ENCODE data around the gene LSR. TPM values are rescaled to one million over a fixed set of nuclear protein-coding genes. Genes with fewer than 3 reads are reported as not detected.
"Not testable (repeated sequence)": the region's sequence is repeated elsewhere in the genome, so short reads cannot be mapped to it uniquely, and the experiment has no call there.

The LSR gene
- total RNA-seq, 1 donor: 14.3 TPM

DNA sequence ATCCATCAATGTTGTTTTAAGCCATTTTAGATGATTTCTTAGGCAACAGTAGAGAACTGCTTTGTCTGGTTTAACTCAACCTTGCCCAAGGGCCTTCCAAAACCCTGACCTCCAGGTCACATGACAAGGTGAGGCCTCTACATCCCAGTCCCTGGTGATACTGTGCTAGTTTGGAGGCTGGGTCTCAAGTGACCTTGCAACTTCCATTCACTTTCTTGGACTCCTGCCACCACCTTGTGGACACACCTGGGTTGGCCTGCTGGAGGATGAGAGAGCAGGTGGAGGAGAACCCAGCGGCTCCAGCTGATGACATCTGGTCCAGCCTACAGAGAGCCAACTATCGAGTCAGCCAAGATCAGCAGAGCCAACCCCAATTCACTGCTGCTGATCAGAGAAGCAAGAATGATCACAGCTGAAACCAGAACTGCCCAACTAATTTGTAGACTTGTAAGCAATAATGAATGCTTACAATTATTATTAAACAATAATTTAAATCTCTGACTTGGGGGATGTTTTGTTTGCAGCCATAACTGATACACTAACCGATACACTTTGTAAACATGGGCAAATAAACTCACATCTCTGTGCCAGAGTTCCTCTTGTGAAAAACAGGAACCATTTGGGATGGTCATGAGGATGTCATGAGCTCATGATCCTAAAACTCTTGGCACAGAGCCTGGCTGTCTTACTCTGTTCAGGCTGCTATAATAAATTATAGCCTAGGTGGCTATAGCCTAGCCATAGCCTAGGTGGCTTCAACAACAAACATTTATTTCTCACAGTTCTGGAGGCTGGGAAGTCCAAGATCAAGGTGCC is 31.8 kb upstream of the LSR start:
- DNase-seq (ENCODE audit: low read depth in 2 of 3, low spot score in 2 of 3): peak in 1 of 3 donors; percentile 65

GRCh38 chr19:35217649-35217990 is 31.2 kb upstream of the LSR start:
- DNase-seq (ENCODE audit: low read depth in 2 of 3, low spot score in 2 of 3): no peak

GRCh38 chr19:35219008-35219407 is 29.8 kb upstream of the LSR start:
- DNase-seq (ENCODE audit: low read depth in 2 of 3, low spot score in 2 of 3): no peak

- DNase-seq (ENCODE audit: low read depth in 2 of 3, low spot score in 2 of 3): peak in 2 of 3 donors; percentile 58 to 78
Observed at GRCh38 chr19:35220315-35220921, 28.4 kb upstream of the LSR start.

DNA sequence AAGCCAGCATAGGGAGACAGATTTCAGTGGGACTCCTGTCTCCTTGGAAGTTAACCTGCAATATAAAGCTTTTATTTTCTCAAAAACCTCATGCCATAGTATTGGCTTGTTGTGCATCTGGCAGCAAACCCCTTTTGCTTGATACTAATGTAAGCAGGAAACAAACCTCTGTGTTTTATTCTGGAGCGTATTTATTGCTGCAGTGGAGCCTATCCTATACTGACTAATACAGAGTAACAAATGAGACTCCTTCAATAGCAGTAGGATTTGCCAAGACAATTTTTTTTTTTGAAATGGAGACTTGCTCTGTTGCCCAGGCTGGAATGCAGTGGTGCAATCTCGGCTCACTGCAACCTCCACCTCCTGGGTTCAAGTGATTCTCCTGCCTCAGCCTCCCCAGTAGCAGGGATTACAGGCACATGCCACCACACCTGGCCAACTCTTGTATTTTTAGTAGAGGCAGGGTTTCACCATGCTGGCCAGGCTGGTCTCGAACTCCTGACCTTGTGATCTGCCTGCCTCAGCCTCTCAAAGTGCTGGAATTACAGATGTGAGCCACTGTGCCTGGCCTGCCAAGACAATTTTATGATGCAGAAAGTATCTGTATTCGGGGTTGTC is 27.7 kb upstream of the LSR start:
- not testable (repeated sequence) for DNase-seq (ENCODE audit: low read depth in 2 of 3, low spot score in 2 of 3)

- DNase-seq (ENCODE audit: low read depth in 2 of 3, low spot score in 2 of 3): no peak
Observed at GRCh38 chr19:35222373-35223015, 26.3 kb upstream of the LSR start.

DNA sequence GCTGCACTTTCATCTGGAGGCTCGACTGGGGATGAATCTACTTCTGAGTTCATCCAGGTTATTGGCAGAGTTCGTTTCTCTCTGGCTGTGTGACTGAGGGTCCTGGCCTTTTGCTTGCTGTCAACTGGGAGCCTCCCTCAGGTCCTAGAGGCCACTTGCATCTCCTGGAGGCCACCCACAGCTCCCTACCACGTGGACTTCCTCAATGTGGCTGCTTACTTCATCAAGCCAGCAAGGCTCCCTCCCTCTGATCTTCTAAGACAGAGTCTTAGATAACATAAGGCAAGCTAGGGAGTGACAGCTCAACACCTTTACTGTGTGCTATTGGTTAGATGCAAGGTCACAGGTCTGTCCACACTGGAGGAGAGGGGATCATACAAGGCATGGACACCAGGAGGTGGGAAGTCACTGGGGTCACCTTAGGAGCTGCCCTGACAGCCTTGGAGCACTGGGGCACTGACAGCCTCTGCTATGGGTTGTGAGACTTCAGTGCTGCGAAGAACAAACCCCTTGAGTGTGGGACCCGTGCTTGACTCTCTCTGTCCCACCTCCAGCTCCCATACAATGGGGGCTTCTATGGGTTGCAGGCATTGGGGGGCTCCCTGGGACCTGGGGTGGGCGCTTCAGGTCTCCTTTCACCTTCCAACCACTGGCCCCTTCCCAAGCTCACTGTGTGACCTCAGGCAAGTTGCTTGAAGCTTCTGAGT is 25.6 kb upstream of the LSR start:
- no peak for DNase-seq (ENCODE audit: low read depth in 2 of 3, low spot score in 2 of 3)

GRCh38 chr19:35223862-35224505 is 24.8 kb upstream of the LSR start:
- no peak for DNase-seq (ENCODE audit: low read depth in 2 of 3, low spot score in 2 of 3)

DNA sequence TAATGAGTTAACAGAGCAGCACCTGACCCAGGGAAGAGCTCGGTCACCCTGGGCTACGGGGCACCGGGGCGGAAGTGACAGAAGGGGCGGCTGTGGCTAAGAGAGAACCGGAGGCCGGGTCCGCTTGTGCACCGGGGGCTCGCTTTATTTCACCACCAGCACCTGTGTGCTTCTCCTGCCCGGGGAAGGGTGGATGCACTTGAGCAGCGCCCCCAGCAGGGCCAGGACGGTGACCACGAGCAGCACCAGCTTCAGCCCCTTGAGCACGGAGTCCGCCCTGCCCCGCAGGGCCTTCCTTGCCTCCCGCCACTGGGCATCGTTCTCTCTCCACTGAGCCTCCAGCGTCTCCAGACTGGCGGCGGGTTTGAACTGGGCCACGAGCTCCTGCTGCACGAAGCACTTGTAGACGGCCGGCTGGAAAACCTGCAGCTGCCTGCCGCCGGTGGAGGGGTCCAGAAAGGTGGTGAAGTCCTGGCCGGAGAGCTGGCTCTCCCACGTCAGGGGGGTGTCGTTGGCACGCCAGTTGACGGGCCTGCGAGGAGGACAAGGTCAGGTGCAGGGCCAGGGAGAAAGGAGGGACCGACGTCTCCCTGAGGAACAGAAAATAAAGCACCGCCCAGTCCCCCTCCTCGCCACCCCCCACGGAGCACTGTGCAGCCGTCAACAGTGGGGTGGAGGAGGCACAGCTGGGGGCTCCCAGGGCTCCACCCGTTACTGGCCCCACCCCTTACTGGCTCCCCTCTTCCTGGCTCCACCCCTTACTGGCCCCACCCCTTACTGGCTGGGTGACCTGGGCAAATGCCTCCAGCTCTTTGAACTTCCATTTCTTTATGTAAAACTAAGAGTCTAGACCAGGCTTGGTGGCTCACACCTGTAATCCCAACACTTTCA is 23.9 kb upstream of the LSR start:
- no peak for DNase-seq (ENCODE audit: low read depth in 2 of 3, low spot score in 2 of 3)

DNA sequence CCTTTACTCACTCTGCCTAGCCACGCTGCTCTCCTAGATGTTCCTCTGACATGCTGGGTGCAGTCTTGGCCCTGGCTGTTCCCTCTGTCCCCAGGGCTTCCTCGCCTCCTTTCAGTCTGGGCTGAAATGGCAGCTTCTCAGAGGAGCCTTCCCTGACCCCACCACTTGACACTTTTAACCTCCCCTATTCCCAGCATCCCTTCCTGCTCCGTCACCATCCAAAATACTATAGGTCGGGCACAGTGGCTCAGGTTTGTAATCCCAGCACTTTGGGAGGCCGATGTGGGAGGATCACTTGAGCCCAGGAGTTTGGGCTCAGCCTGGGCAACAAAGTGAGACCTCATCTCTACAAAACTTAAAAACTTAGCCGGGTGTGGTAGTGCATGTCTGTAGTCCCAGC is 22.9 kb upstream of the LSR start:
- no peak for DNase-seq (ENCODE audit: low read depth in 2 of 3, low spot score in 2 of 3)

DNA sequence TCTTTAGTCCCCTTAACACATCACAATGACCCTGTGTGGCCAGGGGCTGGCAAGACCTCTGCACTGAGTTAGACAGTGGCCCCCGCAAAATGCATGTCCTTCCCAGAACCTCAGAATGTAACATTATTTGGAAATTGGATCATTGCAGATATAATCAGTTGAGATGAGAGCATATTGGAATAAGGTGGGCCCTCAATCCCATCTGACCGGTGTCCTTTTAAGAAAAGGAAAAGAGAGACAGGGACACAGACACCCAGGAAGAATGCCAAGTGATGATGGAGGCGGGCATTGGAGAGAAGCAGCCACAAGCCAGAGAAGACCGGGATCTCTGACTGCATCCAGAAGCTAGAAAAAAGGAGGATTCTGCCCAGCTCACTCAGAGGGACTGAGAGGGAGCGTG is 22.1 kb upstream of the LSR start:
- DNase-seq (ENCODE audit: low read depth in 2 of 3, low spot score in 2 of 3): no peak

DNA sequence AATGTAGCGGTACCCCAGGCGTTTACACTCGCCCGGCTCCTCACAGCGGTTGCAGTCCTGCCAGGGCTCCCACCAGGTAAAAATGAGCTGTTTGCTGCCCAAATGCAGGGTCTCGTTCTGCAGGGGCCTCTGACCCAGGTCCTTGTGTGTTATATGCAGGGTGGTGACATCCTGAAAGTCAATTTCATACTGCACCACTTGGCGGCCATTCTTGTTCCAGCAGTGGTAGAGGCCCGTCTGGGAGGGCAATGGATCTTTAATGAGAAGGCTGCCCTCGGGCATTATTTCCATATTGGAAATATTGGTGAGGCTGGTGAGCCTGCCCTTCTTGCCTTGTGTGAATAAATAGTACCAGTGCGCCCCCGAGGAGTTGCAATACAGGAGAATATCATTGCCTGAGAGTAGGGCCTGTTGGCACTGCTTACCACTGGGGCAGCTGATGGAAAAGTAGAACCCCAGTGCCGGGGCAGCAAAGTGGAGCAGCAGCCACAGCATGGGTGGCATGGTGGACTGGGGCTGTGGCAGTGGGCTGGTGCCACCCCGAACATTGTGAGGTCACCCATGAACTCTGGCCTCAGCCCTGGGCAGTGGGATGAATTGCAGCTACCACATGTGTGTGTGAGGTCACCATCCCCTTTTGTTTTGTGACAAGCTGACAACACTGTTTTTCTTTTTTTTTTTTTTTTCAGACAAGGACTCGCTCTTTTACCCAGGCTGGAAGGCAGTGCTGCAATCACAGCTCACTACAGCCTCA is 20.4 kb upstream of the LSR start, which contains the start of gene FAM187B:
Gene FAM187B, minus strand, starts transcription at position 563 of the 754 bp plus-strand sequence. Its CDS starts 59 bp downstream, at position 504.
- DNase-seq (ENCODE audit: low read depth in 2 of 3, low spot score in 2 of 3): no peak

DNA sequence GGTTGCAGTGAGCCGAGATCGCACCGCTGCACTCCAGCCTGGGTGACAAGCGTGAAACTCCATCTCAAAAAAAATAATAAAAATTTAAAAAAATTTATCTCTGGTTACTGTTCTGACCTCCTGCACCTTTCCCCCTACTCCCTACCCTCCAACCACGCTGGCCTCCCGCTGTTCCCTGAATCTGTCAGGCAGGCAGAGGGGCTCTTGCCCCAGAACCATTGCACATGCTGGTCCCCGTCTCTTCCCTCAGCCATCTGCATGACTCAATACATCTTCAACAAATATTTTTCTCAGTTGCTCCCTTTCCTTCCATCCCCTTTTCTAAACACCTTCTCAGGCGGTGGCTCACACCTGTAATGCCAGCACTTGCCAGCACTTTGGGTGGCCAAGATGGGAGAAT is 19.2 kb upstream of the LSR start:
- no peak for DNase-seq (ENCODE audit: low read depth in 2 of 3, low spot score in 2 of 3)

DNA sequence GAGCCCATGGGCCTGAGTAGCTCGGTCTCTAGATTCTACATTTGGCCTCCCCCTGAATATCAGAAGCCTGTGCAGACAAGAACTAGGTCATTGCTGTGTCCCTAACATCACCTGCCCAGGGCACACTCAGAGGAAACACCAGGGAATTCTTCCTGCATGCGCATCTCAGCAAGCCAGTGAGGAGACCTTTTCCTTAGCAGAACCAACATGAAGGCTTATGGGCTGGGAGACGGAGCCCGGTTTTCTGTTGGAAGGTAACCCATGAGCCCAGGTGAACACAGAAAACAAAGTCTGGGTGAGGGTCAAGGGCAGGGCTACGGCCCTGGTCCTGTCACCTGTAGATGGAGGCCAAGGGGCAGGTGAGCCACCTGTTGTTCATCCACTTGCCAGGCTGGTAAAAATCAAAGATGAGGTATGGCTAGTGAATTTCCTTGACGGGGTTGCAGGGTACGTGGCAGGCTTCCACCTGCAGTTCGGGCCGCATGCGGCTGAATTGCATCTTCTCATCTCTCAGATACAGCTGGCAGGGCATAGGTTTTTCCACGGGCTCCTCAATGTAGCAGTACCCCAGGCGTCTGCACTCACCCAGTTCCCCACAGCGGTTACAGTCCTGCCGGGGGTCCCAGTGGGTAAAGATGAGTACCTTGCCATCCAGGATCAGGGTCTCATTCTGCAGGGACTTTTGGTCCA is 16.7 kb upstream of the LSR start:
- DNase-seq (ENCODE audit: low read depth in 2 of 3, low spot score in 2 of 3): no peak

- no peak for DNase-seq (ENCODE audit: low read depth in 2 of 3, low spot score in 2 of 3)
Observed at GRCh38 chr19:35232912-35233311, 15.9 kb upstream of the LSR start.

- DNase-seq (ENCODE audit: low read depth in 2 of 3, low spot score in 2 of 3): peak in 1 of 3 donors; percentile 39
Observed at GRCh38 chr19:35236638-35237400, 12.0 kb upstream of the LSR start.

DNA sequence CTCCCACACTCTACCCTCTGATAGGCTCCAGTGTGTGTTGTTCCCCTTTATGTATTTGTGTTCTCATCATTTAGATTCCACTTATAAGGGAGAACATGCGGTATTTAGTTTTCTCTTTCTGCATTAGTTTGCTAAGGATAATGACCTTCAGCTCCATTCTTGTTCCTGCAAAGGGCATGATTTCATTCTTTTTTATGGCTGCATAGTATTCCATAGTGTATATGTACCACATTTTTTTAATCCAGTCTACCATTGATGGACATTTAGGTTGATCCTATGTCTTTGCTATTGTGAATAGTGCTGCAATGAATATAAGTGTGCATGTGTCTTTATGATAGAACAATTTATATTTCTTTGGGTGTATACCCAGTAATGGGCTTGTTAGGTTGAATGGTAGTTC is 9.2 kb upstream of the LSR start:
- not testable (repeated sequence) for DNase-seq (ENCODE audit: low read depth in 2 of 3, low spot score in 2 of 3)
